GM19351 (cell line): ENCODE results near the gene PACRG.
"Not testable (repeated sequence)": the region's sequence is repeated elsewhere in the genome, so short reads cannot be mapped to it uniquely, and the experiment has no call there.

Experiments used
- ATAC-seq: cut with Tn5 transposase; IDR thresholded peaks from one replicate; pipeline ENCODE4 v1.9.1; 2021; ENCODE audit warnings: mild to moderate bottlenecking, moderate library complexity; ENCODE audit not compliant: unreplicated experiment

Gene PACRG

DNA sequence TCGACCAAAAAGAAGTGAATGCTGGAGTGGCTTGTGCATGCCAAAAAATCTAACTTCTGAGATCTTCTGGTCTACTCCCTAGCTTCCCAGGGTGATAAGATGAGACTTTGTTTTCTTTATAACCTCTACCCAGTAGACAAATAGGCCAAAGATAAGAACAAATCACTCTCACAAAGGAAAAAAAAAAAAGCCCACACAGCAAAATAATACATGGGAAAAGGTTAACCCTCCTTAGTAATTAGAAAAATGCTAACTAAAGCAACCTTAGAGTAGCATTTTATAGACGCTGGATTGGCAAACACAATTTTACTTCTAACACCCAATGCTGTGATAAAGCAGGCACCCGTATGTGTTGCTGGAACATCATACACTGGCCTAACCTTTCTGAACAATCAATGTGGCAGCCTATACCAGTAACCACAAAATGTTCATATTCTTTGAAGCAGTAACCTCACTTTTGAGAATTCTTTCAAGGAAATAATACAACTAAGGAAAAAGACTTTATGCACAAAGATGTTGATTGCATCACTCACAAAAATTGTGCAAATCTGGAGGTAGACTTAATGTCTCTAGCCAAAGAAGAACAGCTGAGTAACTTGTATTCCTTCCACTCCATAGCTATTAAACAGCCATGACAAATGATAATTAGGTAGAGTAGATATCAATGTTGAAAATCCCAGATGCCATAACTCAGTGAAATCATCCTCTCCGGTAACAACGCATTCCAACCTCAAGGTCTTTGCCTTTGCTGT, 570.5 kb downstream of the PACRG start:
- no peak for ATAC-seq

- ATAC-seq: no peak
These were observed 573.1 kb downstream of the PACRG start for GRCh38 chr6:163300838-163301237.

GRCh38 chr6:163301726-163302635, 574.2 kb downstream of the PACRG start:
- no peak for ATAC-seq

GRCh38 chr6:163302747-163303146, 575.0 kb downstream of the PACRG start:
- no peak for ATAC-seq

GRCh38 chr6:163306000-163306399, 578.2 kb downstream of the PACRG start:
- no peak for ATAC-seq

DNA sequence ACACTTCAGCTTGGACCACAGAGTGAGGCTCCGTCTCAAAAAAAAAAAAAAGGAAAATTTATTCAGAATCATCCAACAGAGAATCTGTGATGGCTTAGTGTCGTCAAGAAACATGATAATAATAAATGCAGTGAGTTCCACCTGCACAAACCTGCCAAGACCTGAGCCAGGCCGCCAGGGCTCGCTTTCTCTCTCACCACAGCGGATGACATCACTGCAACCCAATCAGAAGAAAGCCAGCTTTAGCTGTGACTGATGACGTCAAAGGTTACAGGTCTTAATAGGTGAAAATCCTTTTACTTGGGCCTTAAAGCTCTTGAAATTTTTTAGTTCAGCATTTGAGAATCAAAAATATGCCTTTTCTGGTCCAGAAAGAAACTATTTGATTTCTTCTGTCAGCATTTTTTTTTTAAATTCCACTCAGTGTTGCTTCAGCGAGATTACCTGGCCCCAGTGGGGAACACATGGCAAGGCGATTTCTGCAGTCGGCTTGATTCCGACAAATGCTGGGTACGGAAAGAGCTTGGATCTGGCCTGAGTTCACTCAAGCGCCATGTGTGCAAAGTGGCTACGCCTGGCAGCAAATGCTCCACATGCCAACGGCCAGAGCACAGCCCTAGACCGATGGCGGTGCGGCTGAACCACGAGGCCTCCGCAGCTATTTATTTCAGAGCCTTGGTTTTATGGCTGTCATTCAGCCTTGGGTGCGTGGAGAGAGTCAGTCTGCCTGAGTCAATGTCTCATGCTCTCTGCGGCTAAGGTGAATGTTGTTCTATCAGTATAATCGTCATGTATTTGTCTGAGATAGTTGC, 581.1 kb downstream of the PACRG start:
- no peak for ATAC-seq

GRCh38 chr6:163309491-163310026, 581.8 kb downstream of the PACRG start:
- ATAC-seq: no peak

GRCh38 chr6:163310096-163310972, 582.6 kb downstream of the PACRG start:
- no peak for ATAC-seq

DNA sequence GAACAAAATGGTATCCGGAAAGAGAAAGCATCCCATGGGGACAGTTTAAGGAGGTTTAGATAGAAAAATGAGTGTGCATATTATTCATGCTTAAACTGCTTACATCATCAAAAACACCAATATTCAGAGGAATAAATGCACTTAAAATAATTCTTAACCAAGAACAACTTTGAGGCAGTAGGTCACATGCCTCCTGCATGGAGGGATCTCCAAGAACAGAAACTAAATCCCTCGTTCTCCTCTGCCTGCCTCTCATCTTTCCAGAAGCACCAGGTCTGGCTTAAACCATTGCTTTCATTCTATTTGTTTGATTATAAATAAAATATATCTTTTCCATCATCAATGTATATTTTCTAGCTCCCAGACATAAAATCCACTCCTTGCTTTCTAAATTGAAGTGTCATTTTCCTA, 583.2 kb downstream of the PACRG start:
- ATAC-seq: no peak

- ATAC-seq: no peak
These were observed 584.1 kb downstream of the PACRG start for GRCh38 chr6:163311830-163312229.

GRCh38 chr6:163313566-163313965, 585.8 kb downstream of the PACRG start:
- no peak for ATAC-seq

DNA sequence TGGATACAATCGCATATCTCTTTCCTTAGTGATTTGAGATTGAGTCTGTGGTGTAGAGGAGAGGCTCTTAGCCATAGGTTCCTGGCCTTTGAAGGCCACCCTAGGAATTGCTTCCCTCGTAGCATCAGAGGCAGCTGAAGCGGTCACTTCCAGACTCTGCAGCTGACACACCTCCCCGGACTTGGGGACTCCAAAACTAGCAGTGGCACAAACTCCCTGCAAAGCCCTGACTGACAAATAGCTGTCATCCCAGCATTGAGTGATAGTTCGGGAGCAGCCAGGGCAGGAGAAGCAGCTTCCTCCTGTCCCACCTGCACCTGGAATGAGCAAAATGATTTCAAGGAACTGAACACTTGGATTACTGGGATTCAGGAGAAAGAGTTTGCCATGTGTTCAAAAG, 586.2 kb downstream of the PACRG start:
- ATAC-seq: no peak

DNA sequence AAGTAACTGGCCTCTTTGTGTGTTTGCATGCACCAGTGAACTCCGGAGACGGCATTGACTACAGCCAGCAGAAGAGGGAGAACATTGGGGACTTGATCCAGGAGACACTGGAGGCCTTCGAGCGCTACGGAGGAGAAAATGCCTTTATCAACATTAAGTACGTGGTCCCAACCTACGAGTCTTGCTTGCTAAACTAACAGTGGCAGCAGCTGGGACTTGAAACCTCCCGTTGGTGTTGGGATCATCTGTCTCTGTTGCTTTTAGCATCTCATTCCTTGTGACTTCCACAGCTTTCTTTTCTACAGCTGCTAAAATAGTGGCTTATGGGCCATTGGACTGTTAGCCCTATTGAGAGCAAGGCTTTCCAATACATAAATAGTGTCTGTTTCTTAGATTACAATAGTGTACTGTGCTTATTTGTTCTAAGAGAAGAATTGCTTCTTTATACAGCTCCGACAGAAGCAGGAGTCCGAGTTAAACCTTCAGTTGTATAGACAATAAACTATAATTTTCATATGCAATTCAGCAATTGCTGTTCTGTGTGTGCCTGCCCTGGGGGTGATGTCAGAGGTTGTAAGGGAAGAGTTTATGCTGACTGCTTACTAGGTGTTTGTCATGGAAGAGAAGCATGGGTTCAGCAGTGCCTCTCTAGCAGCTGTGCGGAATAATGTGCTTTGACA, 587.2 kb downstream of the PACRG start:
- no peak for ATAC-seq

DNA sequence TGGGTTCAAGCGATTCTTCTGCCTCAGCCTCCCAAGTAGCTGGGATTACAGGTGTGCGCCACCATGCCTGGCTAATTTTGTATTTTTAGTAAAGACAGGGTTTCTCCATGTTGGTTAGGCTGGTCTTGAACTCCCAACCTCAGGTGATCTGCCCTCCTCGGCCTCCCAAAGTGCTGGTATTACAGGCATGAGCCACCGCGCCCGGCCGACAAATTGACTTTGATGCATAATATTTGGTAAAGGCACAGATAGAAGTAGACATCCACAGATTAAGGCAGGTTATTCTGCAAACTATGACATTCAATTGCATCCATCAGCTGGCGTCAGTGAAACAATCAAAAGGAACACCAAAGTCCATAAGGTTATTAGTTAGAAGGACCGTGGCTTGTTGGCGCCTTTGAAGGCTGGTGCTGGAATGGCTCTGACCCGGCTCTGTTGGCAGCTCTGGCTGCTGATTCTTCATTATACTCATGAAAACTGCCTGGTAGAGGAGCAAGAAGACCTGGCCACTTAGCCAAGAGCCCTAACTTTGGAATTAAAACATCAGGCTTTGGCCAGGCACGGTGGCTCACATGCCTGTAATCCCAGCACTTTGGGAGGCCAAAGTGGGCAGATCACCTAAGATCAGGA, 589.2 kb downstream of the PACRG start:
- not testable (repeated sequence) for ATAC-seq

DNA sequence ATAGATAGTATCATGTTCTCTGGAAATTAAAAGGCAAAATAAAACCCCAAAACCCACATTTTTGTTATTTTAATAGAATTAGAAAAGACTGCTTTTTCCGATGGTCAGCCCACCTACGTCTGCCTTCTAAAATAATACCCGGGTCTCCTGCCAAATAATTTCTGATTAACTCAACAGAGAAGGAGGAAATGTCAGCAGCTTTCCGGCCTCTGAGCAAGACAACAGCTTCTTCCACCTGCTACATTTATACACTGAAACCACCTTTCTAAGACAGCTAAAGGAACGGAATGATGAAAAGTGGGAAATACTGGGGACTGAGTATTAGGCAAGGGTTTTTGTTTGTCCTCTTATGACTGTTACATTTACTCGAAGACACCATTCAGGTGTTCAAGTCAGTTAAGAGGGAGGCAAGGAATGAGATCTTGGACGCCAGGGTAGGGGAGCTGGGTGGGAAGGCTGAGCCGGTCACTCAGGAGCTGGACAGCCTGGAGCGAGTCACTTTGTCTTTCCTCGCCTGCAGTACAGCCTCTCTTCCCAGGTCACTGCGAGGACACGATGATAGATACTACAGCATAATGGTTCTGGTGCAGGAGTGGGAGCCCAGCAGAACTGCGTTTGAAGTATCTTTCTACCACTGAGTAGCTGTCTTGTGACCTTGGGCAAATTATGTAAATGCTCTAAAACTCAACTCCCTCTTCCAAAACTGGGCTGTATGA, 590.5 kb downstream of the PACRG start:
- ATAC-seq: no peak

DNA sequence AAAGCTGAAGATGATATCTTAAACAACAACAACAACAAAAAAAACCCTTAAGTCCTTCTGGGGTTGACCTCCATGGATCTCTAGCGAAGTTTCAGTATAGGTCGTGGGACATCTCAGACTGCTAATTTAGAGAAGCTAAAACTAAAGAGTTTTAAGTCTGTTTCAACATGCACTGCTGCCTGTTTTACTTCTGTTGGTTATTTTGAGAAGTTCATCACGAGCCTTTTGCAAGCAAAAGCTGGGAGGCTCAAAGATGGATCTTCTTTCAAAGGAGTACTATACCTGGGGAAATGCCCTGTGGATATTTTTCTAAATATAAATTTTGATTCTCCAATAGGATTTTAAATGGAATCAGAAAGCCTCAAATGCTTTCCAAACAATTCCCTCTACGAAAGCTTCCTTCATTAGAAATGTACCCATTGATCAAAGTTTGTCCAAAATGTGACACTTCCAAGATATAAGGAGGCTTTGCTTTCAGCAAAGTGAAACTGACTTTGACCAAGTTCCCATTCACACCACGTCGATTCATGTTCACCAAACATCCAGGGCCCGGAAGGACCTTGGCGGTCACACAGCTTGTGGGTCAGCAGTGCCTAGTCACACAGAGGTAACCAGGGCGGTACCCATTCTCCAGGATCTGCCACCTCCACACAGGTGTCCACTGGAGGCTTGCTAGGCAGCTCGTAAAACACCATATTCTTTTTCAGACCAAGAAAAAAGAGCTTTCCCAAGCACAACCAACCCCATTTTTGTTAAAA, 592.0 kb downstream of the PACRG start:
- no peak for ATAC-seq

DNA sequence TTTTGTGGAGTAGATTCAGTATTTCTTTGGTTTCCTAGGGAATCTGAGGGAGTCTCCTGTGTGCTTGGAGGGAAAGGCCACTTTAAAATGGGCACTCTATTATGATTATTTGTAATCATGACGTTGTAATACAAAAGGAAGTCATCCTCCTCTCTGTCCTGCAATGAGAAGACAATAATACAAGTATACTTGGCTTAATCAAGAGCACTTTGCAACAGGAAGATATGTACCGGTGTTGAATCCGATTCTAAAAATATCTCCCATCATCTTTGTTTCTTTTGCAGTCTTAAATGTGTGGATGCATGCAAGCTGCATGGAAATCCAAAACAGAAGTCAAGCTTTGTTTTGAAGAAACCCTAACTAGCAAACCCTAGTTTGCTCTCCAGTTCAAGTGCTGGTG, 592.6 kb downstream of the PACRG start:
- ATAC-seq: no peak

GRCh38 chr6:163320804-163321203, 593.0 kb downstream of the PACRG start:
- no peak for ATAC-seq
